ENCODE results near the gene SCP2. TPM values are rescaled to one million over a fixed set of nuclear protein-coding genes. Genes with fewer than 3 reads are reported as not detected.

The SCP2 gene
- total RNA-seq, 3 donors from 2014 or later = 97.3 to 144 (median 139) TPM

- no peak overlapping the region for H3K4me3 ChIP-seq
- no peaks in the 10 kb centered on the region for H3K9me3 ChIP-seq
- intact Hi-C loops (cut with DNase I; ENCODE audit: low total_unique reads) = loop anchor here (10.0 kb wide), 1 partner anchor 363 kb away; no protein-coding TSS in a partner anchor
- no peaks in the 10 kb centered on the region for H3K4me1 ChIP-seq
- DNase-seq (ENCODE audit: low spot score in 2 of 2) = no peak
- no peaks in the 10 kb centered on the region for H3K36me3 ChIP-seq
- H3K27ac ChIP-seq = no peak overlapping the region
- no peaks in the 10 kb centered on the region for H3K27me3 ChIP-seq
- TF ChIP-seq POLR2A (IDR thresholded peaks at IDR 0.05) = no peak
- TF ChIP-seq POLR2AphosphoS5 (IDR thresholded peaks at IDR 0.05) = no peak
- TF ChIP-seq CTCF (IDR thresholded peaks at IDR 0.05) = no peak
These were observed 144.2 kb downstream of the SCP2 start for GRCh38 chr1:53071167-53071865.

GRCh38 chr1:53071915-53072314 lies 144.8 kb downstream of the SCP2 start:
- intact Hi-C loops (cut with DNase I; ENCODE audit: low total_unique reads) = loop anchor here (10.0 kb wide), 1 partner anchor 363 kb away; no protein-coding TSS in a partner anchor
- TF ChIP-seq POLR2A (IDR thresholded peaks at IDR 0.05) (no peak), POLR2AphosphoS5 (IDR thresholded peaks at IDR 0.05) (no peak), CTCF (IDR thresholded peaks at IDR 0.05) (no peak)
- DNase-seq (ENCODE audit: low spot score in 2 of 2) = no peak
- no peaks in the 10 kb centered on the region for H3K9me3 ChIP-seq
- H3K36me3 ChIP-seq = no peaks in the 10 kb centered on the region
- H3K27me3 ChIP-seq = no peaks in the 10 kb centered on the region
- H3K27ac ChIP-seq = no peak overlapping the region
- H3K4me3 ChIP-seq = no peak overlapping the region
- no peaks in the 10 kb centered on the region for H3K4me1 ChIP-seq

GRCh38 chr1:53073287-53073686 lies 146.2 kb downstream of the SCP2 start:
- DNase-seq (ENCODE audit: low spot score in 2 of 2) = no peak
- H3K4me3 ChIP-seq = no peak overlapping the region
- no peaks in the 10 kb centered on the region for H3K27me3 ChIP-seq
- no peaks in the 10 kb centered on the region for H3K9me3 ChIP-seq
- no peaks in the 10 kb centered on the region for H3K36me3 ChIP-seq
- no peak overlapping the region for H3K27ac ChIP-seq
- TF ChIP-seq CTCF (IDR thresholded peaks at IDR 0.05) (no peak), POLR2A (IDR thresholded peaks at IDR 0.05) (no peak), POLR2AphosphoS5 (IDR thresholded peaks at IDR 0.05) (no peak)
- H3K4me1 ChIP-seq = no peaks in the 10 kb centered on the region
- intact Hi-C loops (cut with DNase I; ENCODE audit: low total_unique reads) = loop anchor here (10.0 kb wide), 1 partner anchor 362 kb away; no protein-coding TSS in a partner anchor

- no peak overlapping the region for H3K4me3 ChIP-seq
- peak overlapping the region; percentile 17 to 71 for H3K27ac ChIP-seq
- peak in 1 of 2 donors; percentile 47 for DNase-seq (ENCODE audit: low spot score in 2 of 2)
- no peaks in the 10 kb centered on the region for H3K36me3 ChIP-seq
- TF ChIP-seq POLR2A (IDR thresholded peaks at IDR 0.05) (no peak), POLR2AphosphoS5 (IDR thresholded peaks at IDR 0.05) (peak in 1 of 3 donors; percentile 39), CTCF (IDR thresholded peaks at IDR 0.05) (no peak)
- no peaks in the 10 kb centered on the region for H3K27me3 ChIP-seq
- no peaks in the 10 kb centered on the region for H3K4me1 ChIP-seq
- no peaks in the 10 kb centered on the region for H3K9me3 ChIP-seq
- intact Hi-C loops (cut with DNase I; ENCODE audit: low total_unique reads) = loop anchor here (10.0 kb wide), 1 partner anchor 361 kb away; no protein-coding TSS in a partner anchor
These were observed 146.8 kb downstream of the SCP2 start for GRCh38 chr1:53073868-53074311.
